ENCODE measurements around the gene WIPI1. TPM values are rescaled to one million over a fixed set of nuclear protein-coding genes. Genes with fewer than 3 reads are reported as not detected.
"Not testable (repeated sequence)": the region's sequence is repeated elsewhere in the genome, so short reads cannot be mapped to it uniquely, and the experiment has no call there.

WIPI1 gene
- total and polyA plus RNA-seq, 9 of the 15 experiments (the other 6 are each of a cell fraction or from before 2014, with no cell fraction given), result 3.7 to 23.5 (median 11.8) TPM

GRCh38 chr17:68492394-68493054, 35.2 kb upstream of the WIPI1 start:
- BruUV-seq (replicated peaks); CTCF ChIA-PET (ENCODE audit: low intra/inter-chr PET ratio): not testable (repeated sequence)
- POLR2A ChIA-PET, result interaction anchor here (0.5 kb wide), 1 partner anchor 200 kb away, joined by 3 read pairs; no protein-coding TSS in a partner anchor

GRCh38 chr17:68491381-68492231, 34.3 kb upstream of the WIPI1 start:
- intact Hi-C loops (cut with micrococcal nuclease), result no loop called here
- in situ Hi-C loops (cut with MboI), result no loop called here
- H4K20me1 ChIP-seq (replicated peaks; ENCODE audit: control insufficient read depth, insufficient read depth, low read length), result no peaks in the 10 kb centered on the region
- H3K4me3 ChIP-seq, result no peak overlapping the region
- no peaks in the 10 kb centered on the region for H3K9me1 ChIP-seq (ENCODE audit: control insufficient read depth, insufficient read depth, low read length)
- POLR2A ChIA-PET, result interaction anchor here (0.6 kb wide), 1 partner anchor 20 kb away, joined by 3 read pairs; no protein-coding TSS in a partner anchor
- WGBS (ENCODE audit: insufficient coverage, low coverage, missing lambda C conversion rate), result 16% methylated on average over 10 of the region's 12 CpGs
- no peak overlapping the region for H2AFZ ChIP-seq (ENCODE audit: low read depth, low read length)
- no peaks in the 10 kb centered on the region for H3K79me2 ChIP-seq (ENCODE audit: control insufficient read depth, insufficient read depth, low read length)
- no peaks in the 10 kb centered on the region; a peak in 1 of 5 replicates for H3K4me1 ChIP-seq (replicated peaks in 1 of 2; ENCODE audit: control insufficient read depth in 2 of 2, insufficient read depth in 2 of 2, low read length in 2 of 2)
- DNase-seq (ENCODE audit: extremely low read depth in 1 of 4, low spot score in 3 of 4) (peak in 1 of 4 experiments; percentile 14), FAIRE-seq (no peak), ATAC-seq (no peak)
- no peak overlapping the region; a peak in 1 of 4 replicates for H3K9ac ChIP-seq (ENCODE audit: insufficient read depth in 1 of 2, low read depth in 2 of 2, low read length in 2 of 2)
- CTCF ChIA-PET (ENCODE audit: low intra/inter-chr PET ratio), result no interaction called here
- no peaks in the 10 kb centered on the region for H3K36me3 ChIP-seq (ENCODE audit: control insufficient read depth, insufficient read depth, low read length)
- H3K4me2 ChIP-seq (ENCODE audit: insufficient read depth, low read length), result no peak overlapping the region
- BruUV-seq (replicated peaks), result no TSS peak
- H3K27ac ChIP-seq (ENCODE audit: extremely low read depth, low read depth, low read length), result no peak overlapping the region
- H3K9me3 ChIP-seq (replicated peaks; ENCODE audit: control insufficient read depth, insufficient read depth, low read depth, low read length), result no peaks in the 10 kb centered on the region
- H3K27me3 ChIP-seq (ENCODE audit: control insufficient read depth in 2 of 2, insufficient read depth in 2 of 2, low read length in 2 of 2), result peaks cover 7 to 15% of the 10 kb centered on the region in 2 experiments; a peak in 4 of 5 replicates
- TF ChIP-seq TSHZ1 (CRISPR knock-in tag; IDR thresholded peaks at IDR 0.05), result no peak
- TF ChIP-seq NFIC (IDR thresholded peaks at IDR 0.05), result peak; percentile 67
- no peak for TF ChIP-seq NR0B1 (IDR thresholded peaks at IDR 0.05; ENCODE audit: partially characterized antibody)
- TF ChIP-seq ZNF449 (CRISPR knock-in tag; IDR thresholded peaks at IDR 0.05), result 0 out of 2 replicates have a peak, but pooled peaks have one; percentile 27

More at GRCh38 chr17:68492394-68493054, 35.2 kb upstream of the WIPI1 start:
- Histone ChIP-seq H3K27me3 (ENCODE audit: control insufficient read depth in 2 of 2, insufficient read depth in 2 of 2, low read length in 2 of 2) (peaks cover 2 to 10% of the 10 kb centered on the region in 2 experiments; a peak in 2 of 5 replicates), H3K9ac (ENCODE audit: insufficient read depth in 1 of 2, low read depth in 2 of 2, low read length in 2 of 2) (peak overlapping the region in 1 of 2 experiments; percentile 45; a peak in 1 of 4 replicates)
- H3K79me2 ChIP-seq (ENCODE audit: control insufficient read depth, insufficient read depth, low read length); H2AFZ ChIP-seq (ENCODE audit: low read depth, low read length); H3K9me3 ChIP-seq (replicated peaks; ENCODE audit: control insufficient read depth, insufficient read depth, low read depth, low read length); DNase-seq (ENCODE audit: extremely low read depth in 1 of 4, low spot score in 3 of 4); FAIRE-seq; H3K36me3 ChIP-seq (ENCODE audit: control insufficient read depth, insufficient read depth, low read length); H3K4me1 ChIP-seq (replicated peaks in 1 of 2; ENCODE audit: control insufficient read depth in 2 of 2, insufficient read depth in 2 of 2, low read length in 2 of 2); ATAC-seq; H3K4me3 ChIP-seq; H3K9me1 ChIP-seq (ENCODE audit: control insufficient read depth, insufficient read depth, low read length); H3K27ac ChIP-seq (ENCODE audit: extremely low read depth, low read depth, low read length); in situ Hi-C loops (cut with MboI); intact Hi-C loops (cut with micrococcal nuclease); H4K20me1 ChIP-seq (replicated peaks; ENCODE audit: control insufficient read depth, insufficient read depth, low read length); H3K4me2 ChIP-seq (ENCODE audit: insufficient read depth, low read length): not testable (repeated sequence)
- WGBS (ENCODE audit: insufficient coverage, low coverage, missing lambda C conversion rate), result 17% methylated on average over 8 of the region's 8 CpGs
- peak; percentile 76 for TF ChIP-seq ZNF146 (CRISPR knock-in tag; IDR thresholded peaks at IDR 0.05; ENCODE audit: unreplicated experiment)
- TF ChIP-seq RBM25 (IDR thresholded peaks at IDR 0.05; ENCODE audit: low read depth, low read length, severe bottlenecking), result peak; percentile 30

Measured in K562 (cell line).